HepG2 (cell line): ENCODE data around the gene PTCRA. TPM values are rescaled to one million over a fixed set of nuclear protein-coding genes. Genes with fewer than 3 reads are reported as not detected.

Source experiments
- ASH2L ChIP-seq: fragments of 300-600, 200-600 bp; sonication (generic); IDR thresholded peaks from 2 replicates; pipeline ENCODE4 v1.7.0; 2017; ENCODE audit warnings: low read depth, mild to moderate bottlenecking, moderate library complexity, mixed read lengths, low read length; ENCODE audit not compliant: insufficient read length
- FOXC1 ChIP-seq: sonication (generic); formaldehyde crosslinking; IDR thresholded peaks from 2 replicates; pipeline ENCODE4 v1.8.0; 2022; ENCODE audit warnings: mild to moderate bottlenecking, missing genetic modification reagents, borderline replicate concordance
- HMGA1 ChIP-seq: sonication (generic); formaldehyde crosslinking; conservative IDR thresholded peaks from 2 replicates; pipeline ENCODE4 v1.4.0; 2020; ENCODE audit warnings: missing genetic modification reagents
- KDM2A ChIP-seq: sonication (generic); formaldehyde crosslinking; IDR thresholded peaks from 2 replicates; pipeline ENCODE4 v1.4.0; 2020; ENCODE audit warnings: low read depth, missing genetic modification reagents, borderline replicate concordance
- PAX8 ChIP-seq: sonication (generic); formaldehyde crosslinking; IDR thresholded peaks from 2 replicates; pipeline ENCODE4 v1.8.0; 2022; ENCODE audit warnings: mild to moderate bottlenecking, missing genetic modification reagents, borderline replicate concordance
- RBM39 ChIP-seq: fragments of 200-400 bp; formaldehyde crosslinking; IDR thresholded peaks from one replicate; pipeline ENCODE4 v1.6.1; 2018; ENCODE audit warnings: antibody characterized with exemption, mild to moderate bottlenecking, low read depth, low read length; ENCODE audit not compliant: poor library complexity, severe bottlenecking
- SRF ChIP-seq: IDR thresholded peaks from 2 replicates; pipeline ENCODE4 v1.6.1; 2011; ENCODE audit warnings: mild to moderate bottlenecking, low read depth, low read length, moderate library complexity
- TRIM24 ChIP-seq: sonication (generic); formaldehyde crosslinking; IDR thresholded peaks from 2 replicates; pipeline ENCODE4 v1.8.0; 2022; ENCODE audit warnings: mild to moderate bottlenecking, missing genetic modification reagents
- ZFP37 ChIP-seq: sonication (generic); formaldehyde crosslinking; IDR thresholded peaks from 2 replicates; pipeline ENCODE4 v1.4.0; 2020; ENCODE audit warnings: missing genetic modification reagents, borderline replicate concordance
- ZSCAN12 ChIP-seq: sonication (generic); formaldehyde crosslinking; IDR thresholded peaks from 2 replicates; pipeline ENCODE4 v1.9.0; 2021; ENCODE audit warnings: mild to moderate bottlenecking, missing genetic modification reagents
- polyA plus RNA-seq, 8 experiments: library from polyadenylated mRNA; depleted of rRNA in 3 of 8; stranded (reverse) in 7 of 8; unstranded in 1 of 8; fragments of >200 nt; fragmentation: Illumina TruSeq in 4 of 8; extraction: Trizol in 4 of 8; gene quantifications; 2 replicates each; pipeline versions ENCODE4 v1.2.1 to v1.2.3, GENCODE V29; 2011 to 2016; ENCODE audit warnings: low read depth in 4 of 8, missing spikeins in 1 of 8, mixed read lengths in 1 of 8; ENCODE audit not compliant: insufficient read depth in 1 of 8
- total RNA-seq, 5 experiments: library from RNA; depleted of rRNA; stranded (reverse); fragments of >200 nt; fragmentation: Illumina TruSeq; extraction: Trizol; gene quantifications; 2 replicates each; pipeline ENCODE4 v1.2.3, GENCODE V29; 2016; ENCODE audit warnings: low read depth in 1 of 5
- TF ChIP-seq, protein P1 (sequence below): sonication (generic); formaldehyde crosslinking; conservative IDR thresholded peaks from 2 replicates; pipeline ENCODE4 v1.4.0; 2020; ENCODE audit warnings: missing genetic modification reagents
- TF ChIP-seq, protein P2 (sequence below): fragments of 450-650 bp; IDR thresholded peaks from 2 replicates; pipeline ENCODE4 v1.6.1; 2016
- TF ChIP-seq, protein P3 (sequence below): sonication (generic); formaldehyde crosslinking; IDR thresholded peaks from 2 replicates; pipeline ENCODE4 v1.4.0; 2020; ENCODE audit warnings: missing genetic modification reagents
- TF ChIP-seq, protein P4 (sequence below): sonication (generic); formaldehyde crosslinking; IDR thresholded peaks from 2 replicates; pipeline ENCODE4 v1.8.0; 2022; ENCODE audit warnings: mild to moderate bottlenecking, missing genetic modification reagents
- TF ChIP-seq, protein P5 (sequence below): sonication (generic); formaldehyde crosslinking; conservative IDR thresholded peaks from 2 replicates; pipeline ENCODE4 v1.4.0; 2020; ENCODE audit warnings: missing genetic modification reagents
- TF ChIP-seq, protein P6 (sequence below): IDR thresholded peaks from 2 replicates; pipeline ENCODE4 v1.6.1; 2016

PTCRA gene
- total and polyA plus RNA-seq, 2 of the 13 experiments (the other 11 are each of a cell fraction or from before 2014, with no cell fraction given): not detected

DNA sequence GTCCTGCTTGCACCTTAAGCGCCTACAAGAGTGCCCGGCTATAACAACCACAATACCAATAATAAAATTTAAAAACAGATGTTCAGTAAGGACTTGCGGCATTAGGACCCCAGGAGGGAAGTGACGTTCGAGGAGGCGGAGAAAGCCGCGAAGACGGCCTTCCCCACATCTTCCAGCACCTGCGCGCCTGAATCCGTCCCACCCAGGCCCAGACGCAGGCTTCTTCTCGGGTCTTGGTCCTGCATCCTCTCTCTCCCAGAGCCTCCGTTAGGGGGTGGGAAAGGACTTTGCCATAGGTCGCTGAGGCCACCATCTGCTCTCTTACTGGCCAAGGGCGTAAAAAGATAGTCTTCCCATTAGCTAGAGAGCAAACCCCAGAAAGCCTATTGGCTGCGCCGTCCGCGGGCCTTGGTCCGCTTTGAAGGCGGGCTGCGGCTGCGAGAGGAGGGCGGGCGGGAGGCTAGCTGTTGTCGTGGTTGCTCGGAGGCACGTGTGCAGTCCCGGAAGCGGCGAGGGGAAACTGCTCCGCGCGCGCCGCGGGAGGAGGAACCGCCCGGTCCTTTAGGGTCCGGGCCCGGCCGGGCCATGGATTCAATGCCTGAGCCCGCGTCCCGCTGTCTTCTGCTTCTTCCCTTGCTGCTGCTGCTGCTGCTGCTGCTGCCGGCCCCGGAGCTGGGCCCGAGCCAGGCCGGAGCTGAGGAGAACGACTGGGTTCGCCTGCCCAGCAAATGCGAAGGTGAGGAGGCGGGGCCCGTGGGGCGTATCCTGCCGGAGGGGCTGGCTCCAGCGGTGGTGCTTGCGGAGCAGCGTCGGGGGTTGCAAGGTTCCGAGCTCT lies 13.3 kb downstream of the PTCRA start, which contains the start of gene CNPY3 (continued):
- TF ChIP-seq, protein P1, sequence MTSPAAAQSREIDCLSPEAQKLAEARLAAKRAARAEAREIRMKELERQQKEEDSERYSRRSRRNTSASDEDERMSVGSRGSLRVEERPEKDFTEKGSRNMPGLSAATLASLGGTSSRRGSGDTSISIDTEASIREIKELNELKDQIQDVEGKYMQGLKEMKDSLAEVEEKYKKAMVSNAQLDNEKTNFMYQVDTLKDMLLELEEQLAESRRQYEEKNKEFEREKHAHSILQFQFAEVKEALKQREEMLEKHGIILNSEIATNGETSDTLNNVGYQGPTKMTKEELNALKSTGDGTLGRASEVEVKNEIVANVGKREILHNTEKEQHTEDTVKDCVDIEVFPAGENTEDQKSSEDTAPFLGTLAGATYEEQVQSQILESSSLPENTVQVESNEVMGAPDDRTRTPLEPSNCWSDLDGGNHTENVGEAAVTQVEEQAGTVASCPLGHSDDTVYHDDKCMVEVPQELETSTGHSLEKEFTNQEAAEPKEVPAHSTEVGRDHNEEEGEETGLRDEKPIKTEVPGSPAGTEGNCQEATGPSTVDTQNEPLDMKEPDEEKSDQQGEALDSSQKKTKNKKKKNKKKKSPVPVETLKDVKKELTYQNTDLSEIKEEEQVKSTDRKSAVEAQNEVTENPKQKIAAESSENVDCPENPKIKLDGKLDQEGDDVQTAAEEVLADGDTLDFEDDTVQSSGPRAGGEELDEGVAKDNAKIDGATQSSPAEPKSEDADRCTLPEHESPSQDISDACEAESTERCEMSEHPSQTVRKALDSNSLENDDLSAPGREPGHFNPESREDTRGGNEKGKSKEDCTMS (CRISPR knock-in tag): 0 out of 2 replicates have a peak, but pooled peaks have one; percentile 21
- TF ChIP-seq FOXC1 (CRISPR knock-in tag) (peak; percentile 99), ASH2L (no peak), ZFP37 (CRISPR knock-in tag) (peak; percentile 89), SRF (no peak), ZSCAN12 (CRISPR knock-in tag) (peak; percentile 96), KDM2A (CRISPR knock-in tag) (peak; percentile 89), PAX8 (CRISPR knock-in tag) (peak; percentile 61; the same call in 1 of the 2 replicates), TRIM24 (CRISPR knock-in tag) (no peak), HMGA1 (CRISPR knock-in tag) (no peak), RBM39 (peak; percentile 70)
- TF ChIP-seq, protein P2, sequence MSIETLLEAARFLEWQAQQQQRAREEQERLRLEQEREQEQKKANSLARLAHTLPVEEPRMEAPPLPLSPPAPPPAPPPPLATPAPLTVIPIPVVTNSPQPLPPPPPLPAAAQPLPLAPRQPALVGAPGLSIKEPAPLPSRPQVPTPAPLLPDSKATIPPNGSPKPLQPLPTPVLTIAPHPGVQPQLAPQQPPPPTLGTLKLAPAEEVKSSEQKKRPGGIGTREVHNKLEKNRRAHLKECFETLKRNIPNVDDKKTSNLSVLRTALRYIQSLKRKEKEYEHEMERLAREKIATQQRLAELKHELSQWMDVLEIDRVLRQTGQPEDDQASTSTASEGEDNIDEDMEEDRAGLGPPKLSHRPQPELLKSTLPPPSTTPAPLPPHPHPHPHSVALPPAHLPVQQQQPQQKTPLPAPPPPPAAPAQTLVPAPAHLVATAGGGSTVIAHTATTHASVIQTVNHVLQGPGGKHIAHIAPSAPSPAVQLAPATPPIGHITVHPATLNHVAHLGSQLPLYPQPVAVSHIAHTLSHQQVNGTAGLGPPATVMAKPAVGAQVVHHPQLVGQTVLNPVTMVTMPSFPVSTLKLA: peak; percentile 98
- TF ChIP-seq, protein P3, sequence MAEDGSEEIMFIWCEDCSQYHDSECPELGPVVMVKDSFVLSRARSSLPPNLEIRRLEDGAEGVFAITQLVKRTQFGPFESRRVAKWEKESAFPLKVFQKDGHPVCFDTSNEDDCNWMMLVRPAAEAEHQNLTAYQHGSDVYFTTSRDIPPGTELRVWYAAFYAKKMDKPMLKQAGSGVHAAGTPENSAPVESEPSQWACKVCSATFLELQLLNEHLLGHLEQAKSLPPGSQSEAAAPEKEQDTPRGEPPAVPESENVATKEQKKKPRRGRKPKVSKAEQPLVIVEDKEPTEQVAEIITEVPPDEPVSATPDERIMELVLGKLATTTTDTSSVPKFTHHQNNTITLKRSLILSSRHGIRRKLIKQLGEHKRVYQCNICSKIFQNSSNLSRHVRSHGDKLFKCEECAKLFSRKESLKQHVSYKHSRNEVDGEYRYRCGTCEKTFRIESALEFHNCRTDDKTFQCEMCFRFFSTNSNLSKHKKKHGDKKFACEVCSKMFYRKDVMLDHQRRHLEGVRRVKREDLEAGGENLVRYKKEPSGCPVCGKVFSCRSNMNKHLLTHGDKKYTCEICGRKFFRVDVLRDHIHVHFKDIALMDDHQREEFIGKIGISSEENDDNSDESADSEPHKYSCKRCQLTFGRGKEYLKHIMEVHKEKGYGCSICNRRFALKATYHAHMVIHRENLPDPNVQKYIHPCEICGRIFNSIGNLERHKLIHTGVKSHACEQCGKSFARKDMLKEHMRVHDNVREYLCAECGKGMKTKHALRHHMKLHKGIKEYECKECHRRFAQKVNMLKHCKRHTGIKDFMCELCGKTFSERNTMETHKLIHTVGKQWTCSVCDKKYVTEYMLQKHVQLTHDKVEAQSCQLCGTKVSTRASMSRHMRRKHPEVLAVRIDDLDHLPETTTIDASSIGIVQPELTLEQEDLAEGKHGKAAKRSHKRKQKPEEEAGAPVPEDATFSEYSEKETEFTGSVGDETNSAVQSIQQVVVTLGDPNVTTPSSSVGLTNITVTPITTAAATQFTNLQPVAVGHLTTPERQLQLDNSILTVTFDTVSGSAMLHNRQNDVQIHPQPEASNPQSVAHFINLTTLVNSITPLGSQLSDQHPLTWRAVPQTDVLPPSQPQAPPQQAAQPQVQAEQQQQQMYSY (CRISPR knock-in tag): peak; percentile 36; the same call in 1 of the 2 replicates
- TF ChIP-seq, protein P4, sequence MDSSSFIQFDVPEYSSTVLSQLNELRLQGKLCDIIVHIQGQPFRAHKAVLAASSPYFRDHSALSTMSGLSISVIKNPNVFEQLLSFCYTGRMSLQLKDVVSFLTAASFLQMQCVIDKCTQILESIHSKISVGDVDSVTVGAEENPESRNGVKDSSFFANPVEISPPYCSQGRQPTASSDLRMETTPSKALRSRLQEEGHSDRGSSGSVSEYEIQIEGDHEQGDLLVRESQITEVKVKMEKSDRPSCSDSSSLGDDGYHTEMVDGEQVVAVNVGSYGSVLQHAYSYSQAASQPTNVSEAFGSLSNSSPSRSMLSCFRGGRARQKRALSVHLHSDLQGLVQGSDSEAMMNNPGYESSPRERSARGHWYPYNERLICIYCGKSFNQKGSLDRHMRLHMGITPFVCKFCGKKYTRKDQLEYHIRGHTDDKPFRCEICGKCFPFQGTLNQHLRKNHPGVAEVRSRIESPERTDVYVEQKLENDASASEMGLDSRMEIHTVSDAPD (CRISPR knock-in tag): peak; percentile 94
- TF ChIP-seq, protein P5, sequence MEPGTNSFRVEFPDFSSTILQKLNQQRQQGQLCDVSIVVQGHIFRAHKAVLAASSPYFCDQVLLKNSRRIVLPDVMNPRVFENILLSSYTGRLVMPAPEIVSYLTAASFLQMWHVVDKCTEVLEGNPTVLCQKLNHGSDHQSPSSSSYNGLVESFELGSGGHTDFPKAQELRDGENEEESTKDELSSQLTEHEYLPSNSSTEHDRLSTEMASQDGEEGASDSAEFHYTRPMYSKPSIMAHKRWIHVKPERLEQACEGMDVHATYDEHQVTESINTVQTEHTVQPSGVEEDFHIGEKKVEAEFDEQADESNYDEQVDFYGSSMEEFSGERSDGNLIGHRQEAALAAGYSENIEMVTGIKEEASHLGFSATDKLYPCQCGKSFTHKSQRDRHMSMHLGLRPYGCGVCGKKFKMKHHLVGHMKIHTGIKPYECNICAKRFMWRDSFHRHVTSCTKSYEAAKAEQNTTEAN (CRISPR knock-in tag): peak; percentile 87; the same call in 1 of the 2 replicates
- TF ChIP-seq, protein P6, sequence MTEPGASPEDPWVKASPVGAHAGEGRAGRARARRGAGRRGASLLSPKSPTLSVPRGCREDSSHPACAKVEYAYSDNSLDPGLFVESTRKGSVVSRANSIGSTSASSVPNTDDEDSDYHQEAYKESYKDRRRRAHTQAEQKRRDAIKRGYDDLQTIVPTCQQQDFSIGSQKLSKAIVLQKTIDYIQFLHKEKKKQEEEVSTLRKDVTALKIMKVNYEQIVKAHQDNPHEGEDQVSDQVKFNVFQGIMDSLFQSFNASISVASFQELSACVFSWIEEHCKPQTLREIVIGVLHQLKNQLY (CRISPR knock-in tag): peak; percentile 75; the same call in 1 of the 2 replicates
